B cell (primary cell): ENCODE results near the gene CD44. TPM values are rescaled to one million over a fixed set of nuclear protein-coding genes. Genes with fewer than 3 reads are reported as not detected.

Experiments used
- ATAC-seq: fragments of 200-7000 bp; cut with Tn5 transposase; one replicate; pipeline ENCODE4 v1.10.0; 2021; ENCODE audit warnings: low read depth, mild to moderate bottlenecking, moderate number of reproducible peaks, moderate library complexity
- CTCF ChIA-PET: fragments of 350-600 bp; sonication (Branson Sonifier 250); formaldehyde crosslinking; loops from one replicate; lab custom pipeline; 2021; ENCODE audit warnings: antibody characterized with exemption, inconsistent platforms; lab: Charles Lee
- POLR2A ChIA-PET: fragments of 350-600 bp; sonication (Branson Sonifier 250); formaldehyde crosslinking; loops from one replicate; lab custom pipeline; 2021; ENCODE audit warnings: antibody characterized with exemption; lab: Charles Lee
- DNase-seq: peaks from one replicate; pipeline ENCODE4 v3.0.0; 2013
- H2AFZ ChIP-seq: 2 replicates; pipeline ENCODE4 v1.6.1; 2012; ENCODE audit warnings: mild to moderate bottlenecking, low read depth, low read length; ENCODE audit not compliant: insufficient read depth, poor library complexity, severe bottlenecking
- H3K27ac ChIP-seq, 2 donors: 1 replicate in 1 of 2; 2 replicates in 1 of 2; pipeline ENCODE4 v1.5.1; 2012 to 2013; ENCODE audit warnings: low read length in 2 of 2, mild to moderate bottlenecking in 2 of 2, moderate library complexity in 1 of 2
- H3K27me3 ChIP-seq, 4 experiments: fragments of 200-600 bp in 1 of 4; sonication (generic) in 1 of 4; replicated peaks in 1 of 4; 1 replicate in 2 of 4; 2 replicates in 2 of 4; pipeline versions ENCODE4 v1.6.1 to v1.7.0; 2013 to 2016; ENCODE audit warnings: low read length in 3 of 4, mild to moderate bottlenecking in 2 of 4, mixed read lengths in 1 of 4, moderate library complexity in 1 of 4; ENCODE audit not compliant: insufficient read depth in 4 of 4, control insufficient read depth in 3 of 4; ENCODE audit errors: control extremely low read depth in 1 of 4
- H3K36me3 ChIP-seq, 2 experiments: replicated peaks in 1 of 2; 1 replicate in 1 of 2; 2 replicates in 1 of 2; pipeline versions ENCODE4 v1.6.1 to v1.7.1; 2013; ENCODE audit warnings: low read length in 1 of 2; ENCODE audit not compliant: insufficient read depth in 2 of 2, control insufficient read depth in 1 of 2; ENCODE audit errors: control extremely low read depth in 1 of 2, extremely low read depth in 1 of 2
- H3K4me1 ChIP-seq, 2 donors: fragments of 200-600 bp in 1 of 2; sonication (generic) in 1 of 2; 1 replicate in 1 of 2; 2 replicates in 1 of 2; pipeline versions ENCODE4 v1.5.1 to v1.6.1; 2013 to 2017; ENCODE audit warnings: low read length in 2 of 2; ENCODE audit not compliant: control insufficient read depth in 2 of 2, insufficient read depth in 2 of 2
- H3K4me2 ChIP-seq: replicated peaks from 2 replicates; pipeline ENCODE3; 2012; ENCODE audit warnings: mild to moderate bottlenecking, low read depth, low read length; ENCODE audit not compliant: poor library complexity, severe bottlenecking
- H3K4me3 ChIP-seq, 5 experiments: fragments of 200-600 bp in 1 of 5; sonication (generic) in 1 of 5; 1 replicate in 3 of 5; 2 replicates in 2 of 5; pipeline versions ENCODE4 v1.5.1 to v1.7.0; 2011 to 2016; ENCODE audit warnings: low read length in 4 of 5, mild to moderate bottlenecking in 4 of 5, low read depth in 2 of 5, control low read depth in 1 of 5, moderate library complexity in 1 of 5; ENCODE audit not compliant: insufficient read depth in 1 of 5; ENCODE audit errors: control extremely low read depth in 1 of 5, extremely low read depth in 1 of 5
- H3K79me2 ChIP-seq: fragments of 200-600 bp; sonication (generic); one replicate; pipeline ENCODE4 v1.6.0; 2016; ENCODE audit warnings: low read length; ENCODE audit not compliant: control insufficient read depth, insufficient read depth
- H3K9ac ChIP-seq: fragments of 200-600 bp; sonication (generic); 2 replicates; pipeline ENCODE4 v1.6.1; 2017; ENCODE audit warnings: mild to moderate bottlenecking, low read length, moderate library complexity
- H3K9me3 ChIP-seq, 3 donors: one replicate each; pipeline versions ENCODE4 v1.6.1 to v1.7.1; 2013; ENCODE audit warnings: low read length in 2 of 3; ENCODE audit not compliant: control insufficient read depth in 2 of 3, insufficient read depth in 1 of 3; ENCODE audit errors: control extremely low read depth in 1 of 3
- H4K20me1 ChIP-seq: 2 replicates; pipeline ENCODE4 v1.6.0; 2012; ENCODE audit warnings: mild to moderate bottlenecking, low read length; ENCODE audit not compliant: insufficient read depth, control insufficient read depth, poor library complexity, severe bottlenecking
- H3K27ac Mint-ChIP-seq: one replicate; pipeline ENCODE4 v1.8.0; 2021; ENCODE audit warnings: mixed read lengths
- H3K27me3 Mint-ChIP-seq: one replicate; pipeline ENCODE4 v1.8.0; 2021; ENCODE audit warnings: mixed read lengths
- H3K4me1 Mint-ChIP-seq: one replicate; pipeline ENCODE4 v1.8.0; 2021; ENCODE audit warnings: mixed read lengths
- H3K4me3 Mint-ChIP-seq: one replicate; pipeline ENCODE4 v1.8.0; 2021; ENCODE audit warnings: mixed read lengths
- H3K9me3 Mint-ChIP-seq: one replicate; pipeline ENCODE4 v1.8.0; 2022; ENCODE audit warnings: mixed read lengths; ENCODE audit not compliant: insufficient read depth
- CTCF ChIP-seq: fragments of 200-600 bp; IDR thresholded peaks from one replicate; pipeline ENCODE4 v1.8.0; 2022; ENCODE audit warnings: antibody characterized with exemption, mild to moderate bottlenecking
- EZH2 ChIP-seq: IDR thresholded peaks from 2 replicates; pipeline ENCODE4 v1.6.1; 2012; ENCODE audit warnings: borderline replicate concordance, low read depth, mild to moderate bottlenecking, moderate library complexity, low read length; ENCODE audit not compliant: insufficient read depth, poor library complexity, severe bottlenecking
- WGBS: methylation state at CpG from one replicate; pipeline ENCODE4 v1.1.5; 2013; ENCODE audit warnings: missing lambda C conversion rate; ENCODE audit not compliant: insufficient coverage; 5-methylcytosine and 5-hydroxymethylcytosine counted together
- intact Hi-C: fragments of 100-400 bp; cut with micrococcal nuclease; formaldehyde crosslinking; loops from one replicate; pipeline ENCODE4 v1.10.0; 2022
- polyA minus RNA-seq: library from RNA; depleted of rRNA, polyadenylated mRNA; stranded (reverse); fragments of >200 nt; gene quantifications from 2 replicates; pipeline ENCODE4 v1.2.3, GENCODE V29; 2012
- polyA plus RNA-seq: library from polyadenylated mRNA; depleted of rRNA; stranded (reverse); fragments of >200 nt; gene quantifications from 2 replicates; pipeline ENCODE4 v1.2.3, GENCODE V29; 2012
- total RNA-seq, 2 donors: library from RNA; stranded (reverse); fragments of 120-200 nt in 1 of 2; gene quantifications; 1 replicate in 1 of 2; 2 replicates in 1 of 2; pipeline versions ENCODE4 v1.2.3 to v1.2.4, GENCODE V29; 2013 to 2022

Gene CD44
- total RNA-seq: 895 and 896 TPM in 2 replicates
- 144 TPM for total RNA-seq (2013)
- 204 and 261 TPM in 2 replicates for polyA plus RNA-seq
- 184 and 293 TPM in 2 replicates for polyA minus RNA-seq

GRCh38 chr11:35138943-35139721 lies at the start of gene CD44:
TSS of gene CD44 (plus strand) at chr11:35139171. CDS start at chr11:35139304, 133 bp downstream.
- Histone ChIP-seq H3K27ac (peak within 1 kb of the TSS; percentile 88 to 94), H3K9me3 (no peaks in the 10 kb centered on the region), H3K4me1 (peaks cover 44 to 55% of the 10 kb centered on the region in 2 donors), H3K27me3 (no peaks in the 10 kb centered on the region), H3K9ac (peak within 1 kb of the TSS; percentile 96), H3K4me3 (peak within 1 kb of the TSS; percentile 80 to 90 (median 89)), H2AFZ (peak within 1 kb of the TSS; percentile 70), H3K4me2 (peak within 1 kb of the TSS; percentile 91), H3K36me3 (peaks cover 0 to 5% of the 10 kb centered on the region in 2 experiments), H4K20me1 (peaks cover 21% of the 10 kb centered on the region), H3K79me2 (peaks cover 49% of the 10 kb centered on the region)
- ChIA-PET CTCF (interaction anchor here (0.9 to 4.7 kb wide), 15 partner anchors 9 to 553 kb away, joined by 3 to 48 read pairs (median 5); no protein-coding TSS in a partner anchor), POLR2A (interaction anchor here (0.9 to 1.4 kb wide), 11 partner anchors 11 to 95 kb away, joined by 3 to 7 read pairs (median 4); no protein-coding TSS in a partner anchor)
- TF ChIP-seq CTCF: no peak
- no peak for TF ChIP-seq EZH2
- DNase-seq (peak; percentile 90), ATAC-seq (peak; percentile 78)
- peak within 1 kb of the TSS; percentile 96 for H3K4me3 Mint-ChIP-seq
- no peaks in the 10 kb centered on the region for H3K27me3 Mint-ChIP-seq
- H3K27ac Mint-ChIP-seq: peak within 1 kb of the TSS; percentile 99
- intact Hi-C loops: loop anchor here (1.0 to 5.0 kb wide), 7 partner anchors 13 to 141 kb away; no protein-coding TSS in a partner anchor
- H3K9me3 Mint-ChIP-seq: no peaks in the 10 kb centered on the region
- peaks cover 48% of the 10 kb centered on the region for H3K4me1 Mint-ChIP-seq
- WGBS: under 1% methylated on average over 55 of the region's 55 CpGs
